WTC11 (cell line): ENCODE data around the gene RBM28. TPM values are rescaled to one million over a fixed set of nuclear protein-coding genes. Genes with fewer than 3 reads are reported as not detected.

Experiments
- ATAC-seq: fragments of 200-7000 bp; cut with Tn5 transposase; 2 replicates; pipeline ENCODE4 v1.10.0; 2021; ENCODE audit warnings: mild to moderate bottlenecking, moderate library complexity
- CTCF ChIA-PET: fragments of 300-600 bp; sonication (Branson Sonifier 250); formaldehyde crosslinking; loops from one replicate; lab custom pipeline; 2021; ENCODE audit warnings: antibody characterized with exemption; lab: Charles Lee
- POLR2A ChIA-PET: fragments of 350-600 bp; sonication (Branson Sonifier 250); formaldehyde crosslinking; loops from one replicate; lab custom pipeline; 2021; ENCODE audit warnings: antibody characterized with exemption; lab: Charles Lee
- DNase-seq: peaks from one replicate; pipeline ENCODE4 v3.0.0; 2021; ENCODE audit warnings: low spot score
- H3K27ac Mint-ChIP-seq: 2 replicates; pipeline ENCODE4 v1.8.0; 2021; ENCODE audit warnings: mixed read lengths
- H3K27me3 Mint-ChIP-seq: 2 replicates; pipeline ENCODE4 v1.8.0; 2021; ENCODE audit warnings: low read depth, mild to moderate bottlenecking, moderate library complexity, mixed read lengths
- H3K36me3 Mint-ChIP-seq: 2 replicates; pipeline ENCODE4 v1.8.0; 2021; ENCODE audit warnings: mixed read lengths
- H3K4me1 Mint-ChIP-seq: 2 replicates; pipeline ENCODE4 v1.8.0; 2022; ENCODE audit warnings: mixed read lengths
- H3K4me3 Mint-ChIP-seq: 2 replicates; pipeline ENCODE4 v1.8.0; 2021; ENCODE audit warnings: mild to moderate bottlenecking, moderate library complexity, mixed read lengths
- H3K9me3 Mint-ChIP-seq: 2 replicates; pipeline ENCODE4 v1.8.0; 2021; ENCODE audit warnings: mixed read lengths
- ATF1 ChIP-seq: sonication (generic); formaldehyde crosslinking; IDR thresholded peaks from 2 replicates; pipeline ENCODE4 v1.8.1; 2023; ENCODE audit warnings: mild to moderate bottlenecking, moderate library complexity, missing genetic modification reagents
- ELF4 ChIP-seq: sonication (generic); formaldehyde crosslinking; IDR thresholded peaks from 2 replicates; pipeline ENCODE4 v1.8.1; 2022; ENCODE audit warnings: low read depth, mild to moderate bottlenecking, moderate library complexity, missing genetic modification reagents
- ERG ChIP-seq: fragments of 250-450 bp; sonication (Bioruptor Pico); IDR thresholded peaks from 2 replicates; pipeline ENCODE4 v1.8.0; 2021; ENCODE audit warnings: mild to moderate bottlenecking
- ETV6 ChIP-seq: sonication (generic); formaldehyde crosslinking; IDR thresholded peaks from 2 replicates; pipeline ENCODE4 v1.8.1; 2022; ENCODE audit warnings: mild to moderate bottlenecking, missing genetic modification reagents
- FOXP1 ChIP-seq: sonication (generic); formaldehyde crosslinking; IDR thresholded peaks from 2 replicates; pipeline ENCODE4 v1.8.0; 2022; ENCODE audit warnings: missing genetic modification reagents, mild to moderate bottlenecking, moderate library complexity, borderline replicate concordance
- HMGXB4 ChIP-seq: sonication (generic); formaldehyde crosslinking; IDR thresholded peaks from 2 replicates; pipeline ENCODE4 v1.8.1; 2023; ENCODE audit warnings: mild to moderate bottlenecking, moderate library complexity, missing genetic modification reagents
- JUN ChIP-seq: sonication (generic); formaldehyde crosslinking; IDR thresholded peaks from 2 replicates; pipeline ENCODE4 v1.8.0; 2023; ENCODE audit warnings: mild to moderate bottlenecking, missing genetic modification reagents
- MXD4 ChIP-seq: fragments of 250-450 bp; sonication (Bioruptor Pico); IDR thresholded peaks from 2 replicates; pipeline ENCODE4 v1.8.0; 2021; ENCODE audit warnings: mild to moderate bottlenecking, moderate library complexity, borderline replicate concordance
- NR3C1 ChIP-seq: sonication (generic); formaldehyde crosslinking; conservative IDR thresholded peaks from 2 replicates; pipeline ENCODE4 v1.8.1; 2023; ENCODE audit warnings: low read depth, mild to moderate bottlenecking, missing genetic modification reagents
- OVOL2 ChIP-seq: fragments of 250-450 bp; sonication (Bioruptor Pico); IDR thresholded peaks from 2 replicates; pipeline ENCODE4 v1.9.0; 2021; ENCODE audit warnings: mild to moderate bottlenecking, borderline replicate concordance
- SMAD4 ChIP-seq: sonication (generic); formaldehyde crosslinking; IDR thresholded peaks from 2 replicates; pipeline ENCODE4 v1.8.0; 2022; ENCODE audit warnings: mild to moderate bottlenecking, missing genetic modification reagents
- STAT6 ChIP-seq: sonication (generic); formaldehyde crosslinking; conservative IDR thresholded peaks from 2 replicates; pipeline ENCODE4 v1.8.1; 2023; ENCODE audit warnings: mild to moderate bottlenecking, low read depth, missing genetic modification reagents, moderate library complexity
- ZBTB21 ChIP-seq: sonication (generic); formaldehyde crosslinking; IDR thresholded peaks from 2 replicates; pipeline ENCODE4 v1.8.1; 2023; ENCODE audit warnings: mild to moderate bottlenecking, missing genetic modification reagents, borderline replicate concordance
- ZNF121 ChIP-seq: sonication (generic); formaldehyde crosslinking; IDR thresholded peaks from 2 replicates; pipeline ENCODE4 v1.8.0; 2023; ENCODE audit warnings: missing genetic modification reagents
- ZNF219 ChIP-seq: sonication (generic); formaldehyde crosslinking; IDR thresholded peaks from 2 replicates; pipeline ENCODE4 v1.8.0; 2023; ENCODE audit warnings: missing genetic modification reagents, mild to moderate bottlenecking, borderline replicate concordance
- ZNF263 ChIP-seq: sonication (generic); formaldehyde crosslinking; IDR thresholded peaks from 2 replicates; pipeline ENCODE4 v1.8.1; 2022; ENCODE audit warnings: low read depth, mild to moderate bottlenecking, moderate library complexity, missing genetic modification reagents
- ZNF396 ChIP-seq: fragments of 250-450 bp; sonication (Bioruptor Pico); IDR thresholded peaks from 2 replicates; pipeline ENCODE4 v1.8.0; 2021; ENCODE audit warnings: mild to moderate bottlenecking, moderate library complexity, borderline replicate concordance
- total RNA-seq: library from RNA; stranded (reverse); gene quantifications from 3 replicates; pipeline ENCODE4 v1.2.3, GENCODE V29; 2021
- TF ChIP-seq, protein P1 (sequence below): fragments of 250-450 bp; sonication (Bioruptor Pico); IDR thresholded peaks from 2 replicates; pipeline ENCODE4 v1.9.0; 2021; ENCODE audit warnings: mild to moderate bottlenecking
- TF ChIP-seq, protein P2 (sequence below): fragments of 200-600 bp; IDR thresholded peaks from 2 replicates; pipeline ENCODE4 v1.8.0; 2022; ENCODE audit warnings: antibody characterized with exemption

The RBM28 gene
- total RNA-seq, 1 experiment from 2014 or later: 66.1 TPM

DNA sequence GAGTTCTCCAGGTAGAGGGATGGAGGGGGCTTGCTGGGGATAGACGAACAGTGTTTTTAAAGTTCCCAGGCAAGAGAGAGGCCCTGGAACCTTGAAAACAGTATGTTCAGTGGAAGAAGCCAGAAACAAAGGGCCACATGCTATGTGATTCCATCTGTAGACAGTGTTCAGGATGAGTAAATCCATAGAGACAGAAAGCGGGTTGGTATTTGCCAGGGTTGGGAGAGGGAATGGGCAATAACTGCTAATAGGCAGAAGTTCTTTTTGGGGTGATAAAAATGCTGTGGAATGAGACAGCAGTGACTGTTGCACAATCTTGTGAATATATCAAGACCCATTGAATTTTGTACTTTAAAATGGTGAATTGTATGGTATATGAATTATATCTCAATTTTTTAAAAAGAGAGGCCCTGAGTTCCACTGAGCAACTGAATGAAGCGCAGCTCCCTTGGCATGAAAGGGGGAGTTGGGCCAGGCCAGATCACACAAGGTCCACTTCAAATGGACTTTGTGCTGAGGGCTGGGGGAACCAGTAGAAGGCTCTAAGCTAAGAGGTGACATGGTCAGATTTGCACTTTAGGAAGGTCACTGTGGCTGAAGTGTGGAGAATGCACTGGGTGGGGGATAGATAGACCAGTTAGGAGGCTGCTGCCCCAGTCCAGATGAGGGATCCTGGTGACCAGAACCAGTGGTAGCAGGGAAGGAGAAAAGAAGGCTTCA is 68.7 kb downstream of the RBM28 start (continued):
- TF ChIP-seq ERG (no peak), HMGXB4 (CRISPR knock-in tag) (no peak), FOXP1 (CRISPR knock-in tag) (no peak)
- TF ChIP-seq, all 79 proteins: peak for 0

- no peak for ATAC-seq
- peaks cover 10% of the 10 kb centered on the region for H3K9me3 Mint-ChIP-seq
- peaks cover 6% of the 10 kb centered on the region for H3K36me3 Mint-ChIP-seq
- TF ChIP-seq JUN (CRISPR knock-in tag): no peak
- TF ChIP-seq ATF1 (CRISPR knock-in tag): no peak
- no peak for TF ChIP-seq ZBTB21
- no peak for TF ChIP-seq ETV6 (CRISPR knock-in tag)
- TF ChIP-seq NR3C1 (CRISPR knock-in tag): no peak
- TF ChIP-seq OVOL2 (CRISPR knock-in tag): no peak
- TF ChIP-seq ZNF219: no peak
- TF ChIP-seq, protein P1, sequence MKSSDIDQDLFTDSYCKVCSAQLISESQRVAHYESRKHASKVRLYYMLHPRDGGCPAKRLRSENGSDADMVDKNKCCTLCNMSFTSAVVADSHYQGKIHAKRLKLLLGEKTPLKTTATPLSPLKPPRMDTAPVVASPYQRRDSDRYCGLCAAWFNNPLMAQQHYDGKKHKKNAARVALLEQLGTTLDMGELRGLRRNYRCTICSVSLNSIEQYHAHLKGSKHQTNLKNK: no peak
- no peak for TF ChIP-seq MXD4 (CRISPR knock-in tag)
- TF ChIP-seq ZNF263: no peak
- no peak for TF ChIP-seq ZNF121 (CRISPR knock-in tag)
- no peak overlapping the region for H3K27ac Mint-ChIP-seq
- POLR2A ChIA-PET: no interaction called here
- DNase-seq: no peak
- CTCF ChIA-PET: interaction anchor here (0.9 kb wide), 1 partner anchor 65 kb away, joined by 3 read pairs; no protein-coding TSS in a partner anchor
- H3K27me3 Mint-ChIP-seq: peaks cover 17% of the 10 kb centered on the region
- H3K4me3 Mint-ChIP-seq: no peak overlapping the region
- peaks cover 23% of the 10 kb centered on the region for H3K4me1 Mint-ChIP-seq
These were observed 69.3 kb downstream of the RBM28 start for GRCh38 chr7:128274246-128274883.

GRCh38 chr7:128271942-128272481 is 71.7 kb downstream of the RBM28 start:
- DNase-seq (no peak), ATAC-seq (no peak)
- H3K27me3 Mint-ChIP-seq: peaks cover 18% of the 10 kb centered on the region

DNA sequence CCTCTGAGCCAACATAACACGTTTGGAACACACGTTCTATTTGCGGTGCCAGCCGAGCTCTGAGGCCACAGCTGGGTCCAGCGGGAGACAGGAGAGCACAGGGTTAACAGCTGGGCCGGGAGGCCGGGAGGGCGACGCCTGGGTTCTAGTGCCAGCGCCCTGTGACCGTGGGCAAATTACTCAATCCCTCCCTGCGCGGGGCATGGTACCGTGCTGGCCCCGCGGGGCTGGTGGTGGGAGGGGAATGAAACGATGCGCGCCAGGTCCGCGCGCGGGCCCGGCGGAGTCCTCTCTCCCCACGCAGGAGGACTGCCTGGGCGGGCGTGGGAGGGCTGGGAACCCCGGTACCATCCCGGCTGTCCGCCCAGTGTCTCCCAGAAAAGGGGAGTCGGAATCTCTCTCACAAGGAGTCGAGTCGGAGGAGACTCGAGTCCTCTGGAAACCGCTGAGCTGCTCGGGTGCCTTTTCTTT is 72.2 kb downstream of the RBM28 start:
- Mint-ChIP-seq H3K27ac (no peak overlapping the region), H3K27me3 (peaks cover 18% of the 10 kb centered on the region), H3K4me1 (peaks cover 38% of the 10 kb centered on the region), H3K9me3 (no peaks in the 10 kb centered on the region), H3K4me3 (peak overlapping the region; percentile 59), H3K36me3 (no peaks in the 10 kb centered on the region)
- no peak for ATAC-seq
- CTCF ChIA-PET: interaction anchor here (1.0 to 3.2 kb wide), 5 partner anchors 27 to 136 kb away, joined by 3 to 13 read pairs (median 4); no protein-coding TSS in a partner anchor
- TF ChIP-seq STAT6 (CRISPR knock-in tag): no peak
- TF ChIP-seq, protein P2, sequence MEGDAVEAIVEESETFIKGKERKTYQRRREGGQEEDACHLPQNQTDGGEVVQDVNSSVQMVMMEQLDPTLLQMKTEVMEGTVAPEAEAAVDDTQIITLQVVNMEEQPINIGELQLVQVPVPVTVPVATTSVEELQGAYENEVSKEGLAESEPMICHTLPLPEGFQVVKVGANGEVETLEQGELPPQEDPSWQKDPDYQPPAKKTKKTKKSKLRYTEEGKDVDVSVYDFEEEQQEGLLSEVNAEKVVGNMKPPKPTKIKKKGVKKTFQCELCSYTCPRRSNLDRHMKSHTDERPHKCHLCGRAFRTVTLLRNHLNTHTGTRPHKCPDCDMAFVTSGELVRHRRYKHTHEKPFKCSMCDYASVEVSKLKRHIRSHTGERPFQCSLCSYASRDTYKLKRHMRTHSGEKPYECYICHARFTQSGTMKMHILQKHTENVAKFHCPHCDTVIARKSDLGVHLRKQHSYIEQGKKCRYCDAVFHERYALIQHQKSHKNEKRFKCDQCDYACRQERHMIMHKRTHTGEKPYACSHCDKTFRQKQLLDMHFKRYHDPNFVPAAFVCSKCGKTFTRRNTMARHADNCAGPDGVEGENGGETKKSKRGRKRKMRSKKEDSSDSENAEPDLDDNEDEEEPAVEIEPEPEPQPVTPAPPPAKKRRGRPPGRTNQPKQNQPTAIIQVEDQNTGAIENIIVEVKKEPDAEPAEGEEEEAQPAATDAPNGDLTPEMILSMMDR: no peak
- no peak for TF ChIP-seq ZNF219
- TF ChIP-seq ELF4 (CRISPR knock-in tag): no peak
- no peak for TF ChIP-seq ZNF396
- DNase-seq: no peak
- POLR2A ChIA-PET: no interaction called here

More at GRCh38 chr7:128271942-128272481, 71.7 kb downstream of the RBM28 start:
- Mint-ChIP-seq H3K4me3 (peak overlapping the region; percentile 41), H3K27ac (no peak overlapping the region), H3K36me3 (no peaks in the 10 kb centered on the region), H3K4me1 (peaks cover 33% of the 10 kb centered on the region), H3K9me3 (no peaks in the 10 kb centered on the region)
- TF ChIP-seq SMAD4 (CRISPR knock-in tag) (no peak), ZBTB21 (no peak)
- ChIA-PET POLR2A (no interaction called here), CTCF (interaction anchor here (1.0 to 3.2 kb wide), 4 partner anchors 27 to 136 kb away, joined by 3 to 13 read pairs (median 4); no protein-coding TSS in a partner anchor)
